B cell (primary cell): ENCODE data around the gene FAM53A. TPM values are rescaled to one million over a fixed set of nuclear protein-coding genes. Genes with fewer than 3 reads are reported as not detected.

Experiments used
- ATAC-seq: fragments of 200-7000 bp; cut with Tn5 transposase; one replicate; pipeline ENCODE4 v1.10.0; 2021; ENCODE audit warnings: low read depth, mild to moderate bottlenecking, moderate number of reproducible peaks, moderate library complexity
- CTCF ChIA-PET: fragments of 350-600 bp; sonication (Branson Sonifier 250); formaldehyde crosslinking; loops from one replicate; lab custom pipeline; 2021; ENCODE audit warnings: antibody characterized with exemption, inconsistent platforms; lab: Charles Lee
- POLR2A ChIA-PET: fragments of 350-600 bp; sonication (Branson Sonifier 250); formaldehyde crosslinking; loops from one replicate; lab custom pipeline; 2021; ENCODE audit warnings: antibody characterized with exemption; lab: Charles Lee
- DNase-seq: peaks from one replicate; pipeline ENCODE4 v3.0.0; 2013
- H2AFZ ChIP-seq: 2 replicates; pipeline ENCODE4 v1.6.1; 2012; ENCODE audit warnings: mild to moderate bottlenecking, low read depth, low read length; ENCODE audit not compliant: insufficient read depth, poor library complexity, severe bottlenecking
- H3K27ac ChIP-seq, 2 donors: 1 replicate in 1 of 2; 2 replicates in 1 of 2; pipeline ENCODE4 v1.5.1; 2012 to 2013; ENCODE audit warnings: low read length in 2 of 2, mild to moderate bottlenecking in 2 of 2, moderate library complexity in 1 of 2
- H3K27me3 ChIP-seq, 4 experiments: fragments of 200-600 bp in 1 of 4; sonication (generic) in 1 of 4; replicated peaks in 1 of 4; 1 replicate in 2 of 4; 2 replicates in 2 of 4; pipeline versions ENCODE4 v1.6.1 to v1.7.0; 2013 to 2016; ENCODE audit warnings: low read length in 3 of 4, mild to moderate bottlenecking in 2 of 4, mixed read lengths in 1 of 4, moderate library complexity in 1 of 4; ENCODE audit not compliant: insufficient read depth in 4 of 4, control insufficient read depth in 3 of 4; ENCODE audit errors: control extremely low read depth in 1 of 4
- H3K36me3 ChIP-seq, 2 experiments: replicated peaks in 1 of 2; 1 replicate in 1 of 2; 2 replicates in 1 of 2; pipeline versions ENCODE4 v1.6.1 to v1.7.1; 2013; ENCODE audit warnings: low read length in 1 of 2; ENCODE audit not compliant: insufficient read depth in 2 of 2, control insufficient read depth in 1 of 2; ENCODE audit errors: control extremely low read depth in 1 of 2, extremely low read depth in 1 of 2
- H3K4me1 ChIP-seq, 2 donors: fragments of 200-600 bp in 1 of 2; sonication (generic) in 1 of 2; 1 replicate in 1 of 2; 2 replicates in 1 of 2; pipeline versions ENCODE4 v1.5.1 to v1.6.1; 2013 to 2017; ENCODE audit warnings: low read length in 2 of 2; ENCODE audit not compliant: control insufficient read depth in 2 of 2, insufficient read depth in 2 of 2
- H3K4me2 ChIP-seq: replicated peaks from 2 replicates; pipeline ENCODE3; 2012; ENCODE audit warnings: mild to moderate bottlenecking, low read depth, low read length; ENCODE audit not compliant: poor library complexity, severe bottlenecking
- H3K4me3 ChIP-seq, 5 experiments: fragments of 200-600 bp in 1 of 5; sonication (generic) in 1 of 5; 1 replicate in 3 of 5; 2 replicates in 2 of 5; pipeline versions ENCODE4 v1.5.1 to v1.7.0; 2011 to 2016; ENCODE audit warnings: low read length in 4 of 5, mild to moderate bottlenecking in 4 of 5, low read depth in 2 of 5, control low read depth in 1 of 5, moderate library complexity in 1 of 5; ENCODE audit not compliant: insufficient read depth in 1 of 5; ENCODE audit errors: control extremely low read depth in 1 of 5, extremely low read depth in 1 of 5
- H3K79me2 ChIP-seq: fragments of 200-600 bp; sonication (generic); one replicate; pipeline ENCODE4 v1.6.0; 2016; ENCODE audit warnings: low read length; ENCODE audit not compliant: control insufficient read depth, insufficient read depth
- H3K9ac ChIP-seq: fragments of 200-600 bp; sonication (generic); 2 replicates; pipeline ENCODE4 v1.6.1; 2017; ENCODE audit warnings: mild to moderate bottlenecking, low read length, moderate library complexity
- H3K9me3 ChIP-seq, 3 donors: one replicate each; pipeline versions ENCODE4 v1.6.1 to v1.7.1; 2013; ENCODE audit warnings: low read length in 2 of 3; ENCODE audit not compliant: control insufficient read depth in 2 of 3, insufficient read depth in 1 of 3; ENCODE audit errors: control extremely low read depth in 1 of 3
- H4K20me1 ChIP-seq: 2 replicates; pipeline ENCODE4 v1.6.0; 2012; ENCODE audit warnings: mild to moderate bottlenecking, low read length; ENCODE audit not compliant: insufficient read depth, control insufficient read depth, poor library complexity, severe bottlenecking
- H3K27ac Mint-ChIP-seq: one replicate; pipeline ENCODE4 v1.8.0; 2021; ENCODE audit warnings: mixed read lengths
- H3K27me3 Mint-ChIP-seq: one replicate; pipeline ENCODE4 v1.8.0; 2021; ENCODE audit warnings: mixed read lengths
- H3K4me1 Mint-ChIP-seq: one replicate; pipeline ENCODE4 v1.8.0; 2021; ENCODE audit warnings: mixed read lengths
- H3K4me3 Mint-ChIP-seq: one replicate; pipeline ENCODE4 v1.8.0; 2021; ENCODE audit warnings: mixed read lengths
- H3K9me3 Mint-ChIP-seq: one replicate; pipeline ENCODE4 v1.8.0; 2022; ENCODE audit warnings: mixed read lengths; ENCODE audit not compliant: insufficient read depth
- CTCF ChIP-seq: fragments of 200-600 bp; IDR thresholded peaks from one replicate; pipeline ENCODE4 v1.8.0; 2022; ENCODE audit warnings: antibody characterized with exemption, mild to moderate bottlenecking
- EZH2 ChIP-seq: IDR thresholded peaks from 2 replicates; pipeline ENCODE4 v1.6.1; 2012; ENCODE audit warnings: borderline replicate concordance, low read depth, mild to moderate bottlenecking, moderate library complexity, low read length; ENCODE audit not compliant: insufficient read depth, poor library complexity, severe bottlenecking
- WGBS: methylation state at CpG from one replicate; pipeline ENCODE4 v1.1.5; 2013; ENCODE audit warnings: missing lambda C conversion rate; ENCODE audit not compliant: insufficient coverage; 5-methylcytosine and 5-hydroxymethylcytosine counted together
- intact Hi-C: fragments of 100-400 bp; cut with micrococcal nuclease; formaldehyde crosslinking; loops from one replicate; pipeline ENCODE4 v1.10.0; 2022
- polyA plus RNA-seq: library from polyadenylated mRNA; depleted of rRNA; stranded (reverse); fragments of >200 nt; gene quantifications from 2 replicates; pipeline ENCODE4 v1.2.3, GENCODE V29; 2012
- total RNA-seq, 2 donors: library from RNA; stranded (reverse); fragments of 120-200 nt in 1 of 2; gene quantifications; 1 replicate in 1 of 2; 2 replicates in 1 of 2; pipeline versions ENCODE4 v1.2.3 to v1.2.4, GENCODE V29; 2013 to 2022

The FAM53A gene
- total and polyA plus RNA-seq, 2 donors (not counting 1 experiment from before 2014, with no cell fraction given) = 2.2 to 4.2 TPM

GRCh38 chr4:1686440-1687036 is 2.4 kb upstream of the FAM53A start:
- CTCF ChIA-PET = no interaction called here
- Histone ChIP-seq H2AFZ (no peak overlapping the region), H3K4me1 (peaks cover 10 to 16% of the 10 kb centered on the region in 2 donors), H3K4me2 (no peak overlapping the region), H3K4me3 (no peak overlapping the region), H4K20me1 (no peaks in the 10 kb centered on the region), H3K79me2 (peaks cover under 1% of the 10 kb centered on the region), H3K27ac (no peak overlapping the region), H3K27me3 (no peaks in the 10 kb centered on the region), H3K36me3 (peaks cover 0 to 13% of the 10 kb centered on the region in 2 experiments), H3K9ac (no peak overlapping the region), H3K9me3 (no peaks in the 10 kb centered on the region)
- intact Hi-C loops = no loop called here
- no peaks in the 10 kb centered on the region for H3K9me3 Mint-ChIP-seq
- TF ChIP-seq EZH2 = no peak
- peak overlapping the region; percentile 75 for H3K4me3 Mint-ChIP-seq
- ATAC-seq = no peak
- no peak for DNase-seq
- POLR2A ChIA-PET = no interaction called here
- H3K4me1 Mint-ChIP-seq = peaks cover 10% of the 10 kb centered on the region
- H3K27me3 Mint-ChIP-seq = no peaks in the 10 kb centered on the region
- 74% methylated on average over 6 of the region's 7 CpGs for WGBS
- peak overlapping the region; percentile 32 for H3K27ac Mint-ChIP-seq

GRCh38 chr4:1685235-1686150 is 1.4 kb upstream of the FAM53A start:
- intact Hi-C loops = no loop called here
- peaks cover 10% of the 10 kb centered on the region for H3K4me1 Mint-ChIP-seq
- H3K4me3 Mint-ChIP-seq = peak overlapping the region; percentile 32
- Histone ChIP-seq H3K79me2 (no peaks in the 10 kb centered on the region), H3K4me1 (peaks cover 10 to 16% of the 10 kb centered on the region in 2 donors), H2AFZ (no peak overlapping the region), H3K4me2 (peak overlapping the region; percentile 77), H3K27me3 (no peaks in the 10 kb centered on the region), H3K9me3 (peaks cover 0 to 3% (median 0%) of the 10 kb centered on the region in 3 donors), H3K36me3 (peaks cover 0 to 2% of the 10 kb centered on the region in 2 experiments), H3K9ac (no peak overlapping the region), H3K27ac (no peak overlapping the region), H4K20me1 (no peaks in the 10 kb centered on the region), H3K4me3 (no peak overlapping the region)
- no peak overlapping the region for H3K27ac Mint-ChIP-seq
- no peak for ATAC-seq
- ChIA-PET CTCF (no interaction called here), POLR2A (no interaction called here)
- no peaks in the 10 kb centered on the region for H3K27me3 Mint-ChIP-seq
- no peaks in the 10 kb centered on the region for H3K9me3 Mint-ChIP-seq
- WGBS = 94% methylated on average over 16 of the region's 23 CpGs
- TF ChIP-seq CTCF = no peak
- no peak for TF ChIP-seq EZH2
- DNase-seq = peak; percentile 35
